SK-N-SH treated with all-trans-retinoic acid at 6 μM for 48 hours (cell line): ENCODE results near the gene NEK7.

ENCODE experiments used
- ARNTL ChIP-seq: fragments of 450-650 bp; formaldehyde crosslinking; IDR thresholded peaks from 2 replicates; pipeline ENCODE4 v1.5.0; 2020; ENCODE audit warnings: low read depth, mild to moderate bottlenecking, moderate library complexity, borderline replicate concordance
- CREB5 ChIP-seq: fragments of 250-450 bp; sonication (Bioruptor Pico); IDR thresholded peaks from 2 replicates; pipeline ENCODE4 v1.5.1; 2020; ENCODE audit warnings: low read depth, mild to moderate bottlenecking, moderate library complexity
- CSDC2 ChIP-seq: fragments of 250-450 bp; sonication (Bioruptor Pico); IDR thresholded peaks from 2 replicates; pipeline ENCODE4 v1.5.0; 2020; ENCODE audit warnings: mild to moderate bottlenecking, moderate library complexity
- ESRRG ChIP-seq: fragments of 250-450 bp; sonication (Bioruptor Pico); IDR thresholded peaks from 2 replicates; pipeline ENCODE4 v1.6.1; 2021; ENCODE audit warnings: mild to moderate bottlenecking
- ISL1 ChIP-seq: fragments of 250-450 bp; sonication (Bioruptor Pico); IDR thresholded peaks from 2 replicates; pipeline ENCODE4 v2.1.2; 2022; ENCODE audit warnings: mild to moderate bottlenecking, moderate library complexity
- OSR1 ChIP-seq: fragments of 250-450 bp; sonication (Bioruptor Pico); IDR thresholded peaks from 2 replicates; pipeline ENCODE4 v1.8.0; 2022; ENCODE audit warnings: moderate library complexity, mild to moderate bottlenecking, inconsistent platforms
- PATZ1 ChIP-seq: fragments of 250-450 bp; sonication (Bioruptor Pico); IDR thresholded peaks from 2 replicates; pipeline ENCODE4 v1.8.0; 2020; ENCODE audit warnings: mild to moderate bottlenecking, moderate library complexity, borderline replicate concordance
- POU6F1 ChIP-seq: fragments of 250-450 bp; sonication (Bioruptor Pico); IDR thresholded peaks from 2 replicates; pipeline ENCODE4 v1.8.0; 2021; ENCODE audit warnings: low read depth, mild to moderate bottlenecking, moderate library complexity, borderline replicate concordance
- RARB ChIP-seq: fragments of 250-450 bp; sonication (Bioruptor Pico); IDR thresholded peaks from 2 replicates; pipeline ENCODE4 v1.8.0; 2021; ENCODE audit warnings: mild to moderate bottlenecking, moderate library complexity
- SNAI2 ChIP-seq: fragments of 250-450 bp; sonication (Bioruptor Pico); IDR thresholded peaks from 2 replicates; pipeline ENCODE4 v1.5.0; 2020; ENCODE audit warnings: mild to moderate bottlenecking, moderate library complexity
- ZC3H10 ChIP-seq: fragments of 250-450 bp; sonication (Bioruptor Pico); IDR thresholded peaks from 2 replicates; pipeline ENCODE4 v1.5.1; 2021; ENCODE audit warnings: mild to moderate bottlenecking, moderate library complexity
- ZFP30 ChIP-seq: fragments of 450-650 bp; formaldehyde crosslinking; IDR thresholded peaks from 2 replicates; pipeline ENCODE4 v1.5.0; 2022; ENCODE audit warnings: mild to moderate bottlenecking, moderate library complexity
- ZNF70 ChIP-seq: fragments of 450-650 bp; formaldehyde crosslinking; IDR thresholded peaks from 2 replicates; pipeline ENCODE4 v1.5.0; 2020; ENCODE audit warnings: mild to moderate bottlenecking, moderate library complexity

- TF ChIP-seq ZFP30 (CRISPR knock-in tag) (no peak), POU6F1 (CRISPR knock-in tag) (no peak), RARB (no peak), ZNF70 (no peak), ESRRG (CRISPR knock-in tag) (no peak), ARNTL (CRISPR knock-in tag) (no peak), CSDC2 (CRISPR knock-in tag) (no peak), SNAI2 (no peak), OSR1 (CRISPR knock-in tag) (no peak), ZC3H10 (CRISPR knock-in tag) (no peak), PATZ1 (CRISPR knock-in tag) (no peak), CREB5 (CRISPR knock-in tag) (no peak), ISL1 (CRISPR knock-in tag) (no peak)
Observed at GRCh38 chr1:198147216-198147615, 9.6 kb upstream of the NEK7 start.
